SJSA1 (cell line): ENCODE data around the gene HPS5. TPM values are rescaled to one million over a fixed set of nuclear protein-coding genes. Genes with fewer than 3 reads are reported as not detected.
"Not testable (repeated sequence)": the region's sequence is repeated elsewhere in the genome, so short reads cannot be mapped to it uniquely, and the experiment has no call there.

Experiments used
- DNase-seq, 2 experiments: peaks; one replicate each; pipeline ENCODE4 v3.0.0-alpha.2; 2015 to 2020; ENCODE audit warnings: low spot score in 2 of 2, low read depth in 1 of 2
- H3K27ac ChIP-seq: fragments of 250-450 bp; sonication (Bioruptor Pico); 2 replicates; pipeline ENCODE4 v1.5.1; 2020; ENCODE audit warnings: mild to moderate bottlenecking, moderate library complexity
- H3K27me3 ChIP-seq: fragments of 250-450 bp; sonication (Bioruptor Pico); replicated peaks from 2 replicates; pipeline ENCODE4 v1.5.1; 2020; ENCODE audit warnings: mild to moderate bottlenecking, moderate library complexity
- H3K36me3 ChIP-seq: fragments of 250-450 bp; sonication (Bioruptor Pico); 2 replicates; pipeline ENCODE4 v1.5.1; 2020; ENCODE audit warnings: mild to moderate bottlenecking
- H3K4me1 ChIP-seq: fragments of 250-450 bp; sonication (Bioruptor Pico); replicated peaks from 2 replicates; pipeline ENCODE4 v1.6.1; 2021; ENCODE audit warnings: mild to moderate bottlenecking
- H3K4me3 ChIP-seq: fragments of 250-450 bp; sonication (Bioruptor Pico); 2 replicates; pipeline ENCODE4 v1.5.1; 2020; ENCODE audit warnings: mild to moderate bottlenecking
- H3K9me3 ChIP-seq: fragments of 250-450 bp; sonication (Bioruptor Pico); replicated peaks from 2 replicates; pipeline ENCODE4 v1.5.1; 2020; ENCODE audit warnings: mild to moderate bottlenecking
- total RNA-seq: library from RNA; depleted of rRNA; stranded (reverse); fragments of >200 nt; shearing (Covaris generic); gene quantifications from 2 replicates; pipeline ENCODE4 v1.2.3, GENCODE V29; 2014

Gene HPS5
- total RNA-seq, 1 experiment from 2014 or later: 67.5 TPM

DNA sequence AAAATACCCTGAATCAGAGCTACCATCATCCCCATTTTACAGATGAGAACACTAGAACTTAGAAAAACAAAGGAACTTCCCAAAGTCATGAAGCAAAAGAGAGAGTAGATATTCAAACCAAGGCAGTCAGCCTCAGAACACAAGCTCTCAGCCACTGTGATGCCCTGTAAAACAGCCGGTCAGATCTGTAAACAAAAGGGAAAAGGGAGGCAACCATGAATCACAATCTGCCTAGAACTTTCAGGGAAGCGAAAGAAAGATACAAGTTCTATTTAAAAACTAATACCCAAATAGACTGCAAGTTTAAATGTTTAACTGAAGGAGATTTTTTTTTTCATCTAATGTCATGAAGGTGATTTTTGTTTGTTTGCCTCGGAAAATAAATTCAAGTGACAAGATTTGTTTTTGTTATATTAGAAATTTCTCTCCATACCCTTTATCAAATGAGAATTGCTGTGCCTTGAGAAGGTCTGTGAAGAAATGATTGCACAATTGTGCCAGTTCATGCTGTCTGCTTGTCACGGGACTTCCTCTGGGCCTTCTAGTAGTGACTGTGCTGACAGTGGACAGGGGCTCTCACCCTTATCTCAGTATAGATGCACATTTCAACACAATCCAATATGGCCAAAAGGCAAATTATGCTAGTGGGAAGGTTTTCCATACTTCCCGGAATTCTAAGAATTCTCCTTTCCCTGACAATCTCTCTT lies 44.2 kb downstream of the HPS5 start:
- no peaks in the 10 kb centered on the region for H3K27me3 ChIP-seq
- H3K36me3 ChIP-seq: peaks cover 38% of the 10 kb centered on the region
- H3K4me1 ChIP-seq: no peaks in the 10 kb centered on the region
- DNase-seq: no peak
- H3K9me3 ChIP-seq: no peaks in the 10 kb centered on the region
- no peak overlapping the region for H3K27ac ChIP-seq
- H3K4me3 ChIP-seq: no peak overlapping the region

DNA sequence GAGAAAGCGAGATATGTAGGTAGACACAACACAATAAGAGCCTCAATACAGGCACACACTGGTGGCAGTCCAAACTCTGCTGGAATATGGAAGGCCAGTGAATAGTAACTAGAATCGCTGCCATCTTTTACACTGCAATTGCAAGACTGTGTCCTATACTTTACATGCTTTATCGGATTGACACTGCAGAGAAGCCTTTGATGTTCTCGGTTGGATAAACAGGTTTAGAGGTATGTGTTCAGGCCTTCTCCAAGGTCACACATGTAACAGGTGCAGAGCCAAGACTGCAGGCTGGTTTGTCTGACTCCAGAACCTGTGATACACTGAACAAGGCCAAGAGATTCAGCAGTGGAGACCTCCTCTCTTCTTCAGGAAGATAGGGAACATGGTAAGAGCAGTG lies 50.7 kb downstream of the HPS5 start:
- Histone ChIP-seq H3K4me3 (no peak overlapping the region), H3K9me3 (no peaks in the 10 kb centered on the region), H3K36me3 (no peaks in the 10 kb centered on the region), H3K27me3 (no peaks in the 10 kb centered on the region), H3K27ac (no peak overlapping the region), H3K4me1 (peaks cover 5% of the 10 kb centered on the region; the same call in 1 of the 2 replicates)
- no peak for DNase-seq

DNA sequence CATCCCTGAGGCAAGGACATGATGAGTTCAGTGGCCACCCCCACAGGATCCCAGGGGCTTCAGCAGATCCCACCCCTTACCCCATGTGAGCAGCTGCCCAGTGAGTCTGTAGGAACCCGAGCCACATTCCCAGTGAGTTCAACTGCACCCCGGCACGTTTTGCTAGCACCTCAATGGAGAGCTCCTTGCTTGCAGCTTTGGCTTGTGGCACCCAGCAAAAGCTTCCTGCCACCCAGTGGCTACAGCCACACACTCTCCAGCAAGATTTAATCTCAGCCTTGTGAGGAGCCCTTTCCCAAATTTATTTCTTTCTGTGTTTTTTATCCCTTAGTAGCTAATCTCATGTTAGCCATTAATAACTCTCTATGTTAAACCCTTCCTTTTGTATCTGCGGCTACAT lies 51.8 kb downstream of the HPS5 start:
- Histone ChIP-seq H3K27me3 (no peaks in the 10 kb centered on the region), H3K4me3 (no peak overlapping the region), H3K4me1 (peaks cover 5% of the 10 kb centered on the region; the same call in 1 of the 2 replicates), H3K9me3 (no peaks in the 10 kb centered on the region), H3K36me3 (no peaks in the 10 kb centered on the region), H3K27ac (no peak overlapping the region)
- no peak for DNase-seq

DNA sequence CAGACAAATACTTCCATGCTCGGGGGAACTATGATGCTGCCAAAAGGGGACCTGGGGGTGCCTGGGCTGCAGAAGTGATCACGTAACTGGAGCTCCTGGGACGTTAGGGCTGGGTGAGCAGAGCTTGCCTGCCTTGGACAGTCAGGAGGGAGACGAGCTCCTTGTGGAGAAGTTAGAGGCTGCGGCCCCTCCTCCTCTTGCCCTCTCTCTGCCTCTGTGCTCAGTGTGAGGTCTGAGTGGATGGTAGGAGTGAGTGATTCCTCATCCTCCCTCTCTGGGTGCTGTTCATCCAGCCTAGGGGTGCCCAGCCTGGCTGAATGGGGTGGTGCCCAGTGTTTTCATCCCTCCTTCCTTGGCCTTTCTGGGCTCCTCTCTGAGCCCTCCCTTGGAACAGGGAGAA lies 52.7 kb downstream of the HPS5 start:
- H3K4me3 ChIP-seq, H3K36me3 ChIP-seq, H3K27ac ChIP-seq, DNase-seq, H3K9me3 ChIP-seq, H3K4me1 ChIP-seq, H3K27me3 ChIP-seq: not testable (repeated sequence)

DNA sequence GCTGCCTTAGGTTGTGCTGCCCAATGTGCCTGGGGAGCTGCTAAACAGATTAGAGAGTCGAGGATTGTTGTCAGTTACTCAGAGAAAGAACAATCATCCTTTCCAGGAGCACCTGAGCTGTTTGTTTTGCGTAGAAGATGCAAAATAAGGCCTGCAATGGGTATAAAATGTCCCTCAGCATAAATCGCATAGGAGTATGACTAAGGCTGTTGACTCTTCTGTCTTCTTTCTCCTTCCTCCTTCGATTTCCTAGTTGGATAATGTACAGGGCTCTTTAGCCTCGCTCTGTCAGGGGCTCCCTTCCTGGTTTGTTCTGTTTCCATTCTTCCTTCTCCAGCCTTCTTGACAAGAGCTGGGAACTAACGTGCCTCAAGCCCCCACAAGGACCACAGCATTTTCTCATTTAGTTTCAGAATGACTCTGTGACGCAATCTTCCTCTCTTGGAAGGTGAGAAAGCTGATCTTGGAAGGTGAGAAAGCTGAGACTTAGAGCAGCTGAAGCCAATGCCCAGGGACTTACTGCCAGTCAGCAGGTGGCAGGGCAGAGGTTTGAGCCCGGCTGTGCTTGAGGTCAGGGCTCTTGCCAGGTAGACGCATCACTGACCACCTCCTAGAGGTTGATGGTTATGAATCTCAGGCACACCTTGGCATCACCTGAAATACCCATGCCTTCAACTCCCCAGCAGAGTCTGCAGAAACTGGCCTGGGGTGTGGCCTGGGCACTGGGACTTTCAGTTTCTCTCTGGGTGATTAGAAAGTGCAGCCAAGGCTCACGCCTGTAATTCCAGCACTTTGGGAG lies 54.4 kb downstream of the HPS5 start:
- H3K27me3 ChIP-seq: peaks cover 12% of the 10 kb centered on the region; the same call in 1 of the 2 replicates
- not testable (repeated sequence) for DNase-seq, H3K9me3 ChIP-seq, H3K4me1 ChIP-seq, H3K27ac ChIP-seq, H3K4me3 ChIP-seq, H3K36me3 ChIP-seq

DNA sequence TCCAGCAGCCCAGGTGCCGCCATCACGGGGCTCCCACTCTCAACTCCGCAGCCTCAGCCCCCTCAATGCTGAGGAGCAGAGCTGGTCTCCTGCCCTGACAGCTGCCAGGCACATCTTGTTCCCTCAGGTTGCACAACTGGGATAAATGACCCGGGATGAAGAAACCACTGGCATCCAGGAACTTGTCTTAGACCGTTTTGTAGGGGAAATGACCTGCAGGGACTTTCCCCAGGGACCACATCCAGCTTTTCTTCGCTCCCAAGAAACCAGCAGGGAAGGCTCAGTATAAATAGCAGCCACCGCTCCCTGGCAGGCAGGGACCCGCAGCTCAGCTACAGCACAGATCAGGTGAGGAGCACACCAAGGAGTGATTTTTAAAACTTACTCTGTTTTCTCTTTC lies 56.0 kb downstream of the HPS5 start, which contains the start of gene SAA1:
Gene SAA1 (plus strand): TSS at position 316 of the 400 bp plus-strand sequence. CDS start 624 bp downstream, outside the sequence.
- Histone ChIP-seq H3K9me3 (no peaks in the 10 kb centered on the region), H3K4me1 (peaks cover 8% of the 10 kb centered on the region; the same call in 1 of the 2 replicates), H3K36me3 (no peaks in the 10 kb centered on the region), H3K27me3 (peaks cover 12% of the 10 kb centered on the region; the same call in 1 of the 2 replicates), H3K27ac (no peak within 1 kb of the TSS), H3K4me3 (no peak within 1 kb of the TSS)
- DNase-seq: no peak

DNA sequence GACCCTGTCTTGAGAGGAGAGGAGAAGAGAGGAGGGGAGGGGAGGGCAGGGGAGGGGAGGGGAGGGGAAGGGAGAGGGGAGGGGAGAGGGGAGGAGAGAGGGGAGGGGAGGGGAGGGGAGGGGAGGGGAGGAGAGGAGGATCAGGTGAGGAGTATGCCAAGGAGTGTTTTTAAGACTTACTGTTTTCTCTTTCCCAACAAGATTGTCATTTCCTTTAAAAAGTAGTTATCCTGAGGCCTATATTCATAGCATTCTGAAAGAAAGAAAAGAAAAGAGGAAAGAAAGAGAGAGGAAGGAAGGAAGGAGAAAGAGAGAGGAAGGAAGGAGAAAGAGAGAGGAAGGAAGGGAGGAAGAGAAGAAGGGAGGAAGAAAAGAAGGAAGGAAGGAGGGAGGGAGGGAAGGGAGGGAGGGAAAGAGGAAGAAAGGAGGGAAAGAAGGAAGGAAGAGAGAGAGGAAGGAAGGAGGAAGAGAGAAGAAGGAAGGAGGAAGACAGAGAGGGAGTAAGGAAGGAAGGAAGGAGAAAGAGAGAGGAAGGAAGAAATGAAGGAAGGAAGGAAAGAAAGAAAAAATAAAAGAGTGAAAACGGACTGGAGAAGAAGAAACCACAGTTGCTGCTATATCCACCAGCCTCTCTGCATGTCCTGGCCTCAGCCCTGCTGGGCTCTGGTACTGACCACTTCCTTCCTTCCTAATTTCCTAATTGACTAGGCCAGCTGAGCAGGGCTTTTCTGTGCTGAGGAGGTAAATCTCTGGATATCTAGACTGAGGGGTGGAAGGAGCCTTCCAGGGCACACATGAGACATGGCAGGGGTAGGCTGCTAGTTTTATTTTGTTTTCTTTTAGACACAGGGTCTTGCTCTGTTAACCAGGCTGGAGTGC lies 57.0 kb downstream of the HPS5 start:
- DNase-seq: no peak
- no peak overlapping the region for H3K4me3 ChIP-seq
- H3K27ac ChIP-seq: no peak overlapping the region
- H3K4me1 ChIP-seq: peaks cover 8% of the 10 kb centered on the region; the same call in 1 of the 2 replicates
- H3K9me3 ChIP-seq: no peaks in the 10 kb centered on the region
- H3K36me3 ChIP-seq: no peaks in the 10 kb centered on the region
- peaks cover 12% of the 10 kb centered on the region; the same call in 1 of the 2 replicates for H3K27me3 ChIP-seq

DNA sequence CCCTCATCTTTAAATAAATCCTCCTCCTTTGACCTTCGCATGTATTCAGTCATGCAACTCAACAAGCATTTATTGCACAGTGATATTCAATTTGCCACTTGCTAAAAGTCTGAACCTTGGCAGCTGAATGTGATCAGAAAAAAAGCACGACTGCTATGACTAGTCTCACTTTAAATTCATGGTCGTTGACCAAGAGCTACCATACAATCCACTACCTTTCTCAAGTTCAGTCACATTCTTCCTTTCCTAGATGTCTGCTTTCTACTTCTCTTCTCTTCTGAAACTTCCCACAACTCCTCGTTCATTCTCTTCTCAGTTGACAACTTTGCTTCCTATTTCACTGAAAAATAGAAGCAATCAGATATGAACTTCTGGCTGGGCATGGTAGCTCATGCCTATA lies 57.9 kb downstream of the HPS5 start:
- DNase-seq: no peak
- H3K27me3 ChIP-seq: peaks cover 18% of the 10 kb centered on the region; the same call in 1 of the 2 replicates
- no peak overlapping the region for H3K27ac ChIP-seq
- no peak overlapping the region for H3K4me3 ChIP-seq
- H3K9me3 ChIP-seq: no peaks in the 10 kb centered on the region
- H3K36me3 ChIP-seq: no peaks in the 10 kb centered on the region
- H3K4me1 ChIP-seq: peaks cover 8% of the 10 kb centered on the region; the same call in 1 of the 2 replicates

DNA sequence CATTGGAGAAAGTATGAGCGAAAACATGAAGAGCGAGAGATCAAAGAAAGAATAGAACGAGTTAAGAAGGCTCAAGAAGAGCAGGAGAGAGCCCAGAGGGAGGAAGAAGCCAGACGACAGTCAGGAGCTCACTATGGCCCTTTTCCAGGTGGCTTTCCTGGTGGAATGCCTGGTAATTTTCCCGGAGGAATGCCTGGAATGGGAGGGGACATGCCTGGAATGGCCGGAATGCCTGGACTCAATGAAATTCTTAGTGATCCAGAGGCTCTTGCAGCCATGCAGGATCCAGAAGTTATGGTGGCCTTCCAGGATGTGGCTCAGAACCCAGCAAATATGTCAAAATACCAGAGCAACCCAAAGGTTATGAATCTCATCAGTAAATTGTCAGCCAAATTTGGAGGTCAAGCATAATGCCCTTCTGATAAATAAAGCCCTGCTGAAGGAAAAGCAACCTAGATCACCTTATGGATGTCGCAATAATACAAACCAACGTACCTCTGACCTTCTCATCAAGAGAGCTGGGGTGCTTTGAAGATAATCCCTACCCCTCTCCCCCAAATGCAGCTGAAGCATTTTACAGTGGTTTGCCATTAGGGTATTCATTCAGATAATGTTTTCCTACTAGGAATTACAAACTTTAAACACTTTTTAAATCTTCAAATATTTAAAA lies 59.1 kb downstream of the HPS5 start:
- H3K4me1 ChIP-seq, DNase-seq, H3K36me3 ChIP-seq, H3K9me3 ChIP-seq, H3K27ac ChIP-seq, H3K4me3 ChIP-seq: not testable (repeated sequence)
- peaks cover 23% of the 10 kb centered on the region; the same call in 1 of the 2 replicates for H3K27me3 ChIP-seq

DNA sequence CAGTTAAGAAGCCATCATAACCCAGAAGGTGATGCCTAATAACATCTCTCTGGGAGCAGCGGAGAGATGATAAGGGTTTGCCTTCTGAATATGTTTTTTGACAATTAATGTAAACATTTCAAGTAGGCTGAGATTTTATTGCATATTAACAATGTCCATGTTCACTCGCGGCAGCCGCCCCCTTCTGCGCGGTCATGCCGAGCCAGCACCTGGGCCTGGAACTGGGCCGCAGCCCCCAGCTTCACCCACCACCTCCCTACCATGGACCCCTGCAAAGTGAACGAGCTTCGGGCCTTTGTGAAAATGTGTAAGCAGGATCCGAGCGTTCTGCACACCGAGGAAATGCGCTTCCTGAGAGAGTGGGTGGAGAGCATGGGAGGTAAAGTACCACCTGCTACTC lies 60.2 kb downstream of the HPS5 start:
- H3K4me1 ChIP-seq: 0 out of 2 replicates have a peak, but pooled peaks cover 3% of the 10 kb centered on the region
- no peaks in the 10 kb centered on the region for H3K36me3 ChIP-seq
- DNase-seq: no peak
- H3K27me3 ChIP-seq: peaks cover 29% of the 10 kb centered on the region
- H3K4me3 ChIP-seq: no peak overlapping the region
- H3K9me3 ChIP-seq: no peaks in the 10 kb centered on the region
- H3K27ac ChIP-seq: no peak overlapping the region

DNA sequence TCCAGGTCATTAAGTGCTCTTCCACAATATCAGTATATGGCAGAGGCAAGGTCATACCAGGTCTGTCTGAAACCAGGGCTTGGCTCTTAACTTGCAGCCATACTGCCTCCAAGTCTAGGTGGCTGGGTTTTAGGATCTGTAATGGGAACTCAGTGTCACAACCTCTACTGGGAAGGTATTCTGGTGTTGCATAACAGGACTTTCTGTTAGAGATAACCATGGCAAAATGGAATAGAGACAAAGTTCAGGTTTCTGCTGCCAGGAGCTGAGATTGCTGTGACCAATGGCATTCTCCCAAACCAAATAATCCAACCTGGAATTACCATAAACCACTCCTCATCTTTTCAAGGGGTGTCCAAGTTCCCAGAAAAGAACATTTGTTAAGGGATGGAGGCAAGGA lies 62.7 kb downstream of the HPS5 start:
- H3K27ac ChIP-seq: no peak overlapping the region
- H3K9me3 ChIP-seq: no peaks in the 10 kb centered on the region; the same call in 1 of the 2 replicates
- peaks cover 28% of the 10 kb centered on the region for H3K27me3 ChIP-seq
- no peak for DNase-seq
- no peaks in the 10 kb centered on the region for H3K36me3 ChIP-seq
- no peak overlapping the region for H3K4me3 ChIP-seq
- 0 out of 2 replicates have a peak, but pooled peaks cover 3% of the 10 kb centered on the region for H3K4me1 ChIP-seq

DNA sequence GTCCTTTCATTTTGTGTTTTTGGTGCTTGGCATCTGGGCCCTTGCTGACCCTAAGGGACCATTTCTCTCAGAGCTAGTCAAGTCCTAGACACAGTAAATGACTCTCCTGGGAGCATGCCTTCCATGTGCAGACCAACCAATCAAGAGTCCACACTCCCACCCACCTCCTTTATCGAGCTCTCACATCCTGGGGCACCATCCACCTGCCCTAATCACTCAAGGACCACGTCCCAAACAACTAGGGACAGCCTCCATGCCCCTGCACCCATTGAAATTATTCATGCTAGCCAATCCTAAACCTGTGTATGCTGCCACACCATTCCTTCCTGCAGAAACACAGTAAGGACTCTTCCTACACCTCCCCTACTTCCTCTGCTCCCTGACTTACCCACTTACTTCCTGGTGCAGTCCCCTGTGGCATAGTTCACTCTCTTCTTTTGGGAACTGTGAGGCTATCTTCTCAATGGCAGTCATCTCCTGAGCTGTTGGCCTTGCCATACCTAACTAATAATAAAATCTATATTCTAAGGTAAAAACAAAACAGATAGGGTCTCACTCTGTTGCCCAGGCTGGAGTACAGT lies 67.1 kb downstream of the HPS5 start:
- Histone ChIP-seq H3K4me1 (no peaks in the 10 kb centered on the region), H3K27me3 (peaks cover 20% of the 10 kb centered on the region), H3K9me3 (no peaks in the 10 kb centered on the region; the same call in 1 of the 2 replicates), H3K4me3 (no peak overlapping the region), H3K36me3 (no peaks in the 10 kb centered on the region), H3K27ac (no peak overlapping the region)
- peak in 1 of 2 experiments; percentile 27 for DNase-seq
